ENCODE measurements around the gene TBX1.
A peak's percentile ranks its signal among the peaks of the same experiment; 100 is the strongest.

DNA sequence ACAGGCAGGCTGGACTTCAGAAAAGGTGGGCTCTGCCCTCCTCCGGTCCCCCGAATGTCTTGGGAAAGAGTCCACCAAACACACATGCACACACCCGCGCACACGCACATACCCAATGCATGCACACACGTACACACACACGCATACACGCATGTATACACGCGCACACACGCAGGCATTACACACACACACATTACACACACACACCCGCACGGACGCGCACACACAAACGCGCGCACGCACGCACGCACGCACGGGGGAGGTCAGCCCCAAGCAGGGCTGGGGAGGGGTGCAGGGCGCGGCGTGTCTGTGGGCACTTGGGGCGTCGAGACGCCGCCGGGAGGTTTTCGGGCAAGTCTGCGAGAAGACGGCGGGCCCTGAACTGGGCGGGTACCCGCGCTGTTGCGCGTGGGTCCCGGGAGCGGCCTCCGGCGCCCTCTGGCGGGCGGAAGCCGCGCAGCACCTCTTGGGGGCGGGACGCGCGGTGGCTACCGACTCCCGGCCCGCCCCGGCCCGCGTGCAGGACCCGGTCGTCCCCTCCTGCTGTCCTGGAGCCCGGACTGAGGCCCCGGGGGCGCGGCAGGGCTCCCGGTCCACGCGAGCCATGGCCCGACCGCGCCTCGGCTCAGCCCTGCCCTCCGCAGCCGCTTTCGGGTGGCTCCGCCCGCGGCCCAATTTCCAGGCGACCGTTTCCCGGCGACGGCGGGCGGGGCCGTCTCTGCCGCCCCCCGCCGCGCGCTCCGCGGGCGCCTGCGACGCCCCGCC lies 42.7 kb upstream of the TBX1 start:
- TF ChIP-seq CTCF (conservative IDR thresholded peaks at IDR 0.05) (peak; percentile 55), EZH2 (IDR thresholded peaks at IDR 0.05; ENCODE audit: low read depth) (no peak)
